ENCODE data around the gene GIT1. TPM values are rescaled to one million over a fixed set of nuclear protein-coding genes. Genes with fewer than 3 reads are reported as not detected.

Gene GIT1
- total and polyA plus RNA-seq, 2 of the 13 experiments (the other 11 are each of a cell fraction or from before 2014, with no cell fraction given) = 14.2 to 30.8 TPM

- TF ChIP-seq ZSCAN5A (CRISPR knock-in tag; IDR thresholded peaks at IDR 0.05; ENCODE audit: borderline replicate concordance) (peak; percentile 88; the same call in 1 of the 2 replicates), ZBTB33 (CRISPR knock-in tag; IDR thresholded peaks at IDR 0.05) (0 out of 2 replicates have a peak, but pooled peaks have one; percentile 6), FOXA1 (IDR thresholded peaks at IDR 0.05) (no peak), FOXA1 (CRISPR knock-in tag; IDR thresholded peaks at IDR 0.05) (no peak), HNRNPL (IDR thresholded peaks at IDR 0.05; ENCODE audit: low read depth, low read length) (no peak), GFI1 (CRISPR knock-in tag; IDR thresholded peaks at IDR 0.05; ENCODE audit: borderline replicate concordance) (peak; percentile 25; the same call in 1 of the 2 replicates), ZNF841 (CRISPR knock-in tag; IDR thresholded peaks at IDR 0.05; ENCODE audit: borderline replicate concordance) (peak; percentile 57; the same call in 1 of the 2 replicates), GMEB1 (CRISPR knock-in tag; IDR thresholded peaks at IDR 0.05; ENCODE audit: borderline replicate concordance) (0 out of 2 replicates have a peak, but pooled peaks have one; percentile 48), ZSCAN9 (CRISPR knock-in tag; IDR thresholded peaks at IDR 0.05; ENCODE audit: borderline replicate concordance) (no peak), POGK (CRISPR knock-in tag; conservative IDR thresholded peaks at IDR 0.05) (peak; percentile 96), MAZ (IDR thresholded peaks at IDR 0.05; ENCODE audit: borderline replicate concordance, low read depth, low read length) (no peak), MAZ (CRISPR knock-in tag; IDR thresholded peaks at IDR 0.05; ENCODE audit: low read depth) (peak; percentile 84), GPBP1L1 (CRISPR knock-in tag; IDR thresholded peaks at IDR 0.05) (no peak), HBP1 (CRISPR knock-in tag; IDR thresholded peaks at IDR 0.05; ENCODE audit: low read depth) (no peak), RFX5 (IDR thresholded peaks at IDR 0.05; ENCODE audit: low read depth, low read length) (no peak), ZNF317 (CRISPR knock-in tag; IDR thresholded peaks at IDR 0.05) (no peak), DRAP1 (CRISPR knock-in tag; IDR thresholded peaks at IDR 0.05) (peak; percentile 45; the same call in 1 of the 2 replicates), GATAD2A (CRISPR knock-in tag; IDR thresholded peaks at IDR 0.05) (no peak), TBX3 (IDR thresholded peaks at IDR 0.05; ENCODE audit: borderline replicate concordance) (no peak), ELF1 (CRISPR knock-in tag; IDR thresholded peaks at IDR 0.05) (no peak)
These were observed 23.9 kb upstream of the GIT1 start (continued) for GRCh38 chr17:29613352-29613837.
